Measurements from ENCODE around the gene MZF1. TPM values are rescaled to one million over a fixed set of nuclear protein-coding genes. Genes with fewer than 3 reads are reported as not detected.

MZF1 gene
- total RNA-seq, 2 donors from 2014 or later = 47.5 to 67.3 TPM

GRCh38 chr19:58529405-58529804, 43.7 kb downstream of the MZF1 start:
- DNase-seq (ENCODE audit: low spot score) = no peak
- Histone ChIP-seq H3K27me3 (replicated peaks; ENCODE audit: insufficient read depth) (no peaks in the 10 kb centered on the region), H3K36me3 (no peaks in the 10 kb centered on the region), H3K4me3 (no peak overlapping the region), H3K9me3 (no peaks in the 10 kb centered on the region), H3K4me1 (replicated peaks) (no peaks in the 10 kb centered on the region), H3K27ac (no peak overlapping the region)
- intact Hi-C loops (cut with DNase I) = no loop called here
- no peak for TF ChIP-seq POLR2A (IDR thresholded peaks at IDR 0.05)
- TF ChIP-seq POLR2AphosphoS5 (IDR thresholded peaks at IDR 0.05) = no peak
- TF ChIP-seq CTCF (IDR thresholded peaks at IDR 0.05) = no peak
- WGBS = 88% methylated on average over 3 of the region's 3 CpGs

- DNase-seq (ENCODE audit: low spot score) = no peak
- H3K36me3 ChIP-seq = no peaks in the 10 kb centered on the region
- no peak overlapping the region for H3K4me3 ChIP-seq
- TF ChIP-seq CTCF (IDR thresholded peaks at IDR 0.05) (no peak), POLR2A (IDR thresholded peaks at IDR 0.05) (no peak)
- no peaks in the 10 kb centered on the region for H3K27me3 ChIP-seq (replicated peaks; ENCODE audit: insufficient read depth)
- WGBS = 99% methylated on average over 3 of the region's 3 CpGs
- no peak overlapping the region for H3K27ac ChIP-seq
- intact Hi-C loops (cut with DNase I) = no loop called here
- peaks cover 10% of the 10 kb centered on the region for H3K4me1 ChIP-seq (replicated peaks)
- no peaks in the 10 kb centered on the region for H3K9me3 ChIP-seq
Observed at GRCh38 chr19:58522709-58523108, 50.4 kb downstream of the MZF1 start.

- no peak overlapping the region for H3K27ac ChIP-seq
- WGBS = 59% methylated on average over 4 of the region's 4 CpGs
- intact Hi-C loops (cut with DNase I) = no loop called here
Observed at GRCh38 chr19:58521651-58522050, 51.5 kb downstream of the MZF1 start.

GRCh38 chr19:58520257-58520599, 52.9 kb downstream of the MZF1 start:
- Histone ChIP-seq H3K4me1 (replicated peaks) (peaks cover 10% of the 10 kb centered on the region), H3K4me3 (peak overlapping the region; percentile 82), H3K36me3 (peaks cover 0 to 15% of the 10 kb centered on the region in 2 donors), H3K27me3 (replicated peaks; ENCODE audit: insufficient read depth) (no peaks in the 10 kb centered on the region), H3K27ac (peak overlapping the region; percentile 94 to 97), H3K9me3 (no peaks in the 10 kb centered on the region)
- TF ChIP-seq CTCF (IDR thresholded peaks at IDR 0.05) = no peak
- no peak for TF ChIP-seq POLR2A (IDR thresholded peaks at IDR 0.05)
- TF ChIP-seq POLR2AphosphoS5 (IDR thresholded peaks at IDR 0.05) = no peak
- intact Hi-C loops (cut with DNase I) = no loop called here
- DNase-seq (ENCODE audit: low spot score) = no peak
- 10% methylated on average over 7 of the region's 7 CpGs for WGBS

More at GRCh38 chr19:58521651-58522050, 51.5 kb downstream of the MZF1 start:
- H3K36me3 ChIP-seq = peaks cover 0 to 8% of the 10 kb centered on the region in 2 donors
- no peak overlapping the region for H3K4me3 ChIP-seq
- no peaks in the 10 kb centered on the region for H3K27me3 ChIP-seq (replicated peaks; ENCODE audit: insufficient read depth)
- H3K4me1 ChIP-seq (replicated peaks) = peaks cover 10% of the 10 kb centered on the region
- DNase-seq (ENCODE audit: low spot score) = no peak
- no peak for TF ChIP-seq POLR2A (IDR thresholded peaks at IDR 0.05)
- H3K9me3 ChIP-seq = no peaks in the 10 kb centered on the region

GRCh38 chr19:58519355-58520256, 53.5 kb downstream of the MZF1 start, which contains the start of gene ZBTB45:
Gene ZBTB45, minus strand, starts transcription at chr19:58519810. Its CDS starts 2,137 bp downstream, at chr19:58517673.
- intact Hi-C loops (cut with DNase I) = loop anchor here (1.0 kb wide), 1 partner anchor 25 kb away; the partner anchor contains the start of gene TRIM28
- peak; percentile 89 for DNase-seq (ENCODE audit: low spot score)
- H3K4me1 ChIP-seq (replicated peaks) = peaks cover 10% of the 10 kb centered on the region
- H3K4me3 ChIP-seq = peak within 1 kb of the TSS; percentile 82
- under 1% methylated on average over 74 of the region's 87 CpGs for WGBS
- TF ChIP-seq CTCF (IDR thresholded peaks at IDR 0.05) = peak; percentile 71 to 92 (median 82)
- TF ChIP-seq POLR2A (IDR thresholded peaks at IDR 0.05) = peak; percentile 44
- TF ChIP-seq POLR2AphosphoS5 (IDR thresholded peaks at IDR 0.05) = peak; percentile 96
- H3K36me3 ChIP-seq = peaks cover 0 to 15% of the 10 kb centered on the region in 2 donors
- H3K27me3 ChIP-seq (replicated peaks; ENCODE audit: insufficient read depth) = no peaks in the 10 kb centered on the region
- H3K27ac ChIP-seq = peak within 1 kb of the TSS; percentile 94 to 97
- no peaks in the 10 kb centered on the region for H3K9me3 ChIP-seq

All from prostate gland (tissue), 2 donors.